Suprapubic skin (tissue), 2 donors: Measurements from ENCODE around the gene ATIC.

Experiments
- EP300 ChIP-seq: sonication (generic); formaldehyde crosslinking; IDR thresholded peaks from one replicate; pipeline ENCODE4 v1.6.1; 2017; ENCODE audit warnings: antibody characterized with exemption
- POLR2A ChIP-seq, 2 donors: fragments of 450-650 bp; IDR thresholded peaks; one replicate each; pipeline ENCODE4 v1.6.1; 2017; ENCODE audit warnings: antibody characterized with exemption in 2 of 2, mild to moderate bottlenecking in 2 of 2, moderate library complexity in 2 of 2

DNA sequence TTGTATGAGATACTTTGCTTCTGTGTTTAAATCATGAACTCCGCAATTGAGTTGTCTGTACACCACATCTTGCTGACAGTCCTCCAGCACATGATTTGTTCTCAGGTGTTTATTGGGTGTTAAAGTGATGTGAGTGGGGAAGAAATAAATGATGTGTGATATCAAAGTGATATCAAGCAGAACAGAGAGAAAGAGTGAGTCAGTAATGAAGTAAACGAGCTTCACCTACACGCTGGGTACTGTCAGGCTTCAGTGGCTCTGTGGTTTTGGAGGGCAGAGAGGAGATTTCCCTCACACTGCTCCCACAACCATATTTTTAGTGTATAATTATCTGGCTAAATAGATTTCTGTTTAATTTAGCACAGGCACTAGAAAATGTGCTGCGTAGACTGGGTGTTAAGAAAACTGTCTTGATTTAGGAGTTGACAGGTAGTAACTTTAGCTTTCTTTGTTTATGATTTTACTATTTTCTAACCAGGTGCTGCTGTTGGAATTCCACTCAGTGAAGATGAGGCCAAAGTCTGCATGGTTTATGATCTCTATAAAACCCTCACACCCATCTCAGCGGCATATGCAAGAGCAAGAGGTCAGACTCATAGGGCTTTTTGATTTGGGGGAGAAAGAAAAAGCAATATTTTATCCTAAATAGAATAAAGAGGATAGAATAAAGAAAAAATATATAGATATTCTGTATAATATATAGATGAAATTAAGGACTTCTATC lies 21.2 kb downstream of the ATIC start:
- TF ChIP-seq POLR2A (IDR thresholded peaks at IDR 0.05) (no peak), EP300 (no peak)
